ENCODE results near the gene MYT1.

Gene MYT1

DNA sequence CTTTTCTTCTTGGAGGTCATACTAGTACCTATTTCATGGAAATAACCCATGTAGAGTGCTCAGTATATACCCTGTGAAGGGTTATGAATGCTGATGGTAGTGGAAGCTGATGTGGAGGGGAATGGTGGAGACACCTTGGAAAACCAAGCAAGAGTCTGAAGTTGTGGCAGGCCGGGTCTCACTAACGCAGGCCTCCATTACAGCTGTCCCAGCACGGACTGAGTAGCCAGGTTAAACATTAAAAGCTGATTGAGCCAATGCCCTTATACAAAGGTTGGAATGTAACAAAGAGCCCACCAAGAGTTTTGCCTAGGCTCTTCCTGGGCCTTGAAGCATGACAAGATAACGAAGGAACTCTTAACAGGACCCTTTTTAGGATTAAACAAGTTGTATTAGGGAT is 89.2 kb downstream of the MYT1 start:
- DNase-seq: no peak

DNA sequence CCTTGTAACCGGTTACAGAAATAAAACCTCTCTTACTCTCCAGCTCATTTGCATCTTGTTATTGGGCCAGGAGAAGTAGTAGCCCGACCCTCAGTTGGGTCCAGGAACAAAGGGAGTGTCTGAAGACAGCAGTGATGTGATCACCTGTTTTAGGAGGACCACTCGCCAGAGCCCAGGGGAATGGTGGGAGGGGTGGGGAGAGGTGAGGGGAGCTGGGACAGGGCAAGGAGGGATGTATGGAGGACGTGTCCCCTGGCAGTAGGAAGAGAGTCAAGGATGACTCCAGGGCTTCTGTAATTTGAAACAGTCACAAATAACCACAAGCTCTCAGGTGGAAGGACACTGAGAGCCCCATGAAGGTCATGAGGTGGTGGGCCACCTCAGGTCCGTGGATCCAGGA is 89.9 kb downstream of the MYT1 start:
- DNase-seq: no peak

DNA sequence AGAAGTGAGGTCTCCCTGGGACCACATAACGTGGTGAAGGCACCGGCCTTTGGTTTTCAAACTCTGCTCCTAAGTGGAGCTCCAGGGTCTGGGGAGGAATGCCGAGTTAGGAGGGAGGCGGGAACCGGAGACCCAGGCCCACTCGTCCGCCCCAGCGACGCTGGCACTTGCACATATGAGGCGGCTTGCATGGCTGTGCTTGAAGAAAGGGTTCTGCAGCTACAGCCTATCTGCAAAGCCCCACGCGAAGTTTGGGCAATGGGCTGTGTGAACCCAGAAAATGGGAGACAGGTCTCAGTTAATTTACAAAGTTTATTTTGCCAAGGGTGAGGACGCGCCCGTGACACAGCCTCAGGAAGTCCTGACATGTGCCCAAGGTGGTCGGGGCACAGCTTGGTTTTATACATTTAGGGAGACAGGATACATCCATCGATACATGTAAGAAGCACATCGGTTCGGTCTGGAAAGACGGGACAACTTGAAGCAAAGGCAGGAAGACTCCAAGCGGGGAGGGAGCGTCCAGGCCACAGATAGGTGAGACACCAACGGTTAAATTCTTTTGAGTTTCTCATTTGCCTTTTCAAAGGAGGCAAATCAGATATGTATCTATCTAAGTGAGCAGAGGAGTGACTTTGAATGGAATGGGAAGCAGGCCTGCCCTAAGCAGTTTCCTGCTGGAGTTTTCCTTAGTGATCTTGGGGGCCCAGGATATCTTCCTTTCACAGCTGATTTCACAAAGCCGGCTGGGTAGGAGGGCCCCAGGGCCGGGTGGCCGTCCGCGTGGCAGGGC is 90.5 kb downstream of the MYT1 start:
- DNase-seq: no peak

DNA sequence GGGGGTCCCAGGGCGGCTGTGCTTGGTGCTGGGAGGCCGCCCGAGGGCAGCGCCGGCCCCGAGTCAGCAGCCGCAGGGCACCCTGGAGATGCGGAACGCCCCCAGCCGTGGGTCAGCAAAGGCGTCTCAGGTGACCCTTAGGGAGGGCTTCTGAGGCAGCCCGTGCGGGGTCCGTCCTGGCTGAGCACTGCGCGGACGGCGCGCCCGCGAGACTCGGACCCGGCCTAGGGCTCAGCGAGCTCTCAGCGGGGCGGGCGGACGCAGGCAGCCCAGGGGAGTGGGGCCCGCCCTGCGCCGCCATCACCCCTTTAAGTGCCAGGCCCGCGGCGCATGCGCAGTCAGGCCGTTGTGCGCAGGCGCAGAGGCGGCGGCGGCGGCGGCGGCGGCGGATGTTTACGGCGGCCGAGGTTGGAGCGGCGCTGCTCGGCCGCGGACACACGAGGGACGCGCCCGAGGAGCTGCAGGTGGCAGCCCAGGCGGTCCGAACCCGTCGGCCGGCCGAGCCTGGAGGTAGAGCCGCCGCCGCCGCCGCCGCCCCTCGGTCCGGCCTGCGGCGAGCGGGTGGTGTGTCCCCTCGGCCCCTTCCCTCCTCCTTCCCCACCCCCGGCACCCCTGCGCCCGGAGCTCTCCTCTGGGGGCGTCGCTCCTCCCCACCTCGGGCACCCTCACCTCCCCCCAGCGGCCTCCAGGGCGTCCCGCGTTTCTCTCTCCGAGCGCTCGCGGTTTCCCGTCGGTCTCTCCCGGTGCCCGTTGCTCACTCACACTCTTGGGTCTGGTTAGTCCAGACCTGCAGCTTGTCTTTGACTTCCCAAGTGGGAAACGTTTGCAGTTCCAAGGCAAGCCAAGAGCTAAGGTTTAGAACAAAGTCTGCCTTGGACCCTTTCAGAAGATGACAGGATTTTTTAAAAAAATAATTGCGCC is 91.4 kb downstream of the MYT1 start, which contains the start of gene PCMTD2:
Gene PCMTD2, plus strand, starts transcription at position 388 of the 921 bp plus-strand sequence. CDS start 4,218 bp downstream, outside the sequence.
- DNase-seq: peak; percentile 68

DNA sequence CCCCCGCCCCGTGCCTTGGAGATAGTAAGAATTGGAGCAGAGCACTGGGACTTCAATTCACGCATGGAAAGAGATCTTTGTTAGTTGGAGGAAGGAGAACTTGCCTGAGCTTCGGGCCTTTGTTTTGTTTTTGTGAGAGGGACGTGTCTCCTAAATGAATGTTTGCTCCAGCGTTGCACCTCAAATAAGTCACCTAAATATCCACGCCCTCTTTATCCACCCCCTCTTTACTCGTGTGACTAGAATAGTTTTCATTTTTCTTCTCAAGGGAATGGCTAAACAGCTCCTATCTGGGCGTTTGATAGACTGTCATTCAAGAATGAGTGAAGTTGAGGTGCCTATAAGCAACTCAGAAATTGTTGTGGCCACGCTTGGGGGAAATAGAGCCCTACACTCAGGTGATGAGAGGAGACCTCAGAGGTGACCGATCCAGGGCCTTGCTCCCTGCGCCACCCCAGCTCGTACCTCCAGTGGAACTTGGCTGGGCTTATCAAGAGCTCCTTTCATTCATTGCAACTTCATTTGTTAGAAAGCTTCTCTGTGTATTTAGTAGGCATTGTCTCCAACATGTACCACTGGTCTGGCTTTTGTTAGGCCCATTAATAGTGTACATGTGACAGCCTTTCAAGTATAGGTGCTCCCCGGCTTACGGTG is 92.2 kb downstream of the MYT1 start:
- DNase-seq: no peak

DNA sequence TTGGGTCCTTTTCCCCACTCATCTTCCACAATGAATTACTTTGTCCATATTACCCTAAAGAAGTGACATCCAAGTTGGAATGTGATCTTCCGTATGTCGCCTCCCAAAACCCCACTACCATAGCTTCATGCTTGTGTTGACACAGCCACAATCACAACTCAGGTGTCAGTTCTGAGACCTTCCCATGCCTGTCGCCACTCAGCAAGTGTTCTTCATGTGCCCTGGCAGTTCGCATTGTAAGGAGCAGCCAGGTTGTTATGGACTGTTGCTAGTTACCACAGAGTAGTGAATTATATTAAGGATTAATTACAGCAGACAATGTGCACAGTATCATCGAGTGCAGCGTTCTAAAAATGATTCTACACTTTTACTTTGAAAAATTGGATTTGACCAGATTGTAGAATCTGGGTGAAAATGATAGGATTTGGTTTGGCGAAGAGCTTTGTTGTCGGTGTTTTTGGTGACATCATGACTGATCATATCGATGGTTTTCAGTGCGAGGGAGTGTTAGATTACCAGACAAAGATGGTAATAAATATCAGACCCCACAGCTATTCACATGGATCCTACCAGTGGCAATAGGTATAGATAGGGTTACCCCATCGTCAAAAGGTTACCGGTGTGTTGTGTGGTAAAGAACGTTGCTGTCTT is 93.0 kb downstream of the MYT1 start:
- DNase-seq: no peak

DNA sequence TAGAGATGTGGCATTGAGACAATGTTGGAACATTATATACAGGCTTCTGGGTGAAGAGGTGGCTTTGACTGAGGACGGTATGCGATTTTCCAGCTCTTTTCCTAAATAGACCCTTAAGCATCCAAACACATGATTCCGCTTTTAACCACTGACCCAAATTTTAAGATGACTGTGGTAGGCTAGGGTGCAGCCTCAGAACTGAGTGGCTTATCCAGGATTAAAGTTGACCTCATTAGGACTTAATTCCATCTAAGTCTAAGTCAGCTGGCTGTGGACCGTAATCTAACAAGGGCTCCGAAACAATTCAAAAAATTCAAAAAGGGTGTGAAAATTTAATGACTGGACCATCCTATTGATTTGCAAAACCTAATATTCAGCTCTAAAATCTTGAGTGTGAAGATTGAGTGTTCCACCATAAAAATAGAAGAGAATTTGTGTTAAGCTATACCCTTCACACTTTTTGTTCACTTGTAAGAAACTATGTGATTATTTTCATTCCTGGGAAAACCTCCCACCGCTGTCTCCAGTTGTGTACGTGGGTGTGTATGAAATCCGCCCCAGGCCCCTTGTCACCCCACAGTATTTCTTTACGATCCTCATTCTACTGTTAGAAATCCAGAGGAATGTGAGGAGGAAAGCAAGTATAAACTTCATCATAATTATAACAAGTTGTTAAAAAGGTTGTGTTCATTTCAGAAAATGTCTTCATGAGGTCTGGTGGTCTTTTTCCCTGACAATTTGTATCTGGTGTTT is 94.0 kb downstream of the MYT1 start:
- no peak for DNase-seq

DNA sequence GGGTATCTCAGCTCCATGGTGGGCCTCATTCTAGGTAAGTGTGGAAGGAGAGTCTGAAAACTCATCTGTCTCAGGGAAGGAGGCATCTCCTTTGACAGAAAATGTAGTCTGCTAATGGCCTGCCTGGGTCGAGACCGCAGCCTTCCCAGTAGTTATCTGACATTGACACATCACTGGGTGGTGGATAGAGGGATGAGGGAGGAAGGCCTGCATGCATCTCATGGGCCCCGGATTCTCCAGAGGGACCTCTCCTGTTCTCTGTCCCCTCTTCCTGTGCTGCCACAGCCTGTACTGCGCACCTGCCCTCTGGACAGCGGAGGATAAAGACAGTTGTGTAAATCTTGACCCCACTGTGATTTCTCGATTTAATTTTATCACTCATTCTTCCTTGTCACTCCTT is 96.0 kb downstream of the MYT1 start:
- no peak for DNase-seq

DNA sequence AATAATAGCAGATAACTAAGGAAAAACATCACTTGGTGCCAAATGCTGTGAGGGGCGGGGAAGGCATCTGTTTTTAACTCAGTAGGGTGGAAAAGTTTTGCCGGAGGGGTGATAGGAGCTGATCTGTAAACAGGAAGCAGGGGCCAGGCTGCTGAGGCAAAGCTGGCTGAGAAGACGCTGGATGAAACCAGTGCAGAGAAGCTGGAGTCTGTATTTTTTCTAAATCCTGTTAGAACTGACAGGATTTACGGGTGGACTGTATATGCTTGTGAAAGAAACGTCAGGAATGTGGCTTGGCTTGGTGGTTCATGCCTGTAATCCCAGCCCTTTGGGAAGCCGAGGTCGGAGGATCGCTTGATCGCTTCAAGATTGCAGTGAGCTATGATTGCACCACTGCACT is 96.9 kb downstream of the MYT1 start:
- DNase-seq: no peak

DNA sequence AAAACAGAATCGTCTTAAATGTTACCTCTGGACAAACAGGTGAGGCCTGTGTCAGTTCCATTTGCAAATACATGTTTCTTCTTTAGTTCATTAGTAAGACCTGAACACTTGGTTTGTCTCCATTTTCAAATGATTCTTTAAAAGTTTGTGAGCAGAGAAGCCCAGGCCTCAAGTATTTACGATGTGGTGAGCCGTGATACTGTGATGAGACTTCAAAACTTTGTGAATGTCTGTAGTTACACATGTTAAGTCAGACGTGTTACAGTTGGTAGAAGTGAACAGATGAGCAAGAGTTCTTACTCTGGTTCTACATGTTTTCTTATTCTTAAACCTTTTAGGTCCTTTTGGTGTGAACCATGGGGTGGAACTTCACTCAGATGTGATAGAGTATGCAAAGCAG is 99.8 kb downstream of the MYT1 start:
- no peak for DNase-seq

DNA sequence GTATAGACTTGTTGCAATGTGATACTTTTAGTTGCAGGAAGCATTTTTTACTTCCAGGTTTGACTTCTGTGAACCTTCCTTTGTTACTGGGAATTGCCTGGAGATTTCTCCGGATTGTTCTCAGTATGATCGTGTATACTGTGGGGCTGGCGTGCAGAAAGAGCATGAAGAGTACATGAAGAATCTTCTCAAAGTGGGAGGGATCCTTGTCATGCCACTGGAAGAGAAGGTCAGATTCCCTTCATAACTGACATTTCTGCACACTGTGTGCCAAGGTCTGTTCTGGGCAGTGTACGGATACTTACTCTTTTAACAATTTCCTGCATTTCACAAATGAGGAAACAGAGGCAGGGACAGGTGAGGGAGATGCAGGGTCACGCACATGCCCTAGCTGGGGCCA is 100.9 kb downstream of the MYT1 start:
- DNase-seq: no peak

DNA sequence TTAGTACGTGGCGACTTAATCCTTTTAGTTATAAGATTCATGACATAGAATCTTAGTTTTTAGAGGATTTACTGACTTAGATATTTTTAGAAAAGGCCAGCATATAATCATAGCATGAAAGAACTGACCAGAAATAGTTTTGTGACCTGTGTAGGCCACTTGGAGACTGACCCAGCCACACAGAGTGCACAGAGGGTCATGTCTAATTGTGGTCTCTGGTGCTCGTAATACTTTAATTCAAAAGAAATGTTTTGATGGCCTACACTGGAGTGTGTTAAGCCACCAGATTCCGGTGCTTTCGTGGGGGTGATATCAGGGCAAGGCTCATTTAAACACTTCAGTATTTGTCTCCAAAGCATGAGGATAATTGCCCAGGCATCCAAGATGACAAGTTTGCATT is 102.7 kb downstream of the MYT1 start:
- no peak for DNase-seq

DNA sequence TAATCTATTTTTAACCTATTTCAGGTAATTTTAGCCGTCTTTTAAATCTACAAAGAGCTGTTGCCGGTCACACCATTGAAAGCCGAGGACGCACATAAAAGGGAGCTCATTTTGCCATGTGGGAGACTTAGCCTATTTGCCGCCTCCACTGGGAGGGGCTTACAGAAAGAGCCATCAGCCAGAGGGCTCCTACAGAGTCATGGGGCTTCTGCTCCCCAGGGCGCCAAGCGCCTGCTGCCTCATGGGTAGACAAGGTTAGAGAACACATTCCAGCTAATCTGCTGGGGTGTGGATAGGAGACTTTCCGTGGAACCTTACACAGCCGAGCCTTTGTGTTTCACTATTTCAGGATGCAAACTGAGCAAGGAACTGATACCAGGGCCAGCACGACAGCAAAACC is 103.9 kb downstream of the MYT1 start:
- no peak for DNase-seq

DNA sequence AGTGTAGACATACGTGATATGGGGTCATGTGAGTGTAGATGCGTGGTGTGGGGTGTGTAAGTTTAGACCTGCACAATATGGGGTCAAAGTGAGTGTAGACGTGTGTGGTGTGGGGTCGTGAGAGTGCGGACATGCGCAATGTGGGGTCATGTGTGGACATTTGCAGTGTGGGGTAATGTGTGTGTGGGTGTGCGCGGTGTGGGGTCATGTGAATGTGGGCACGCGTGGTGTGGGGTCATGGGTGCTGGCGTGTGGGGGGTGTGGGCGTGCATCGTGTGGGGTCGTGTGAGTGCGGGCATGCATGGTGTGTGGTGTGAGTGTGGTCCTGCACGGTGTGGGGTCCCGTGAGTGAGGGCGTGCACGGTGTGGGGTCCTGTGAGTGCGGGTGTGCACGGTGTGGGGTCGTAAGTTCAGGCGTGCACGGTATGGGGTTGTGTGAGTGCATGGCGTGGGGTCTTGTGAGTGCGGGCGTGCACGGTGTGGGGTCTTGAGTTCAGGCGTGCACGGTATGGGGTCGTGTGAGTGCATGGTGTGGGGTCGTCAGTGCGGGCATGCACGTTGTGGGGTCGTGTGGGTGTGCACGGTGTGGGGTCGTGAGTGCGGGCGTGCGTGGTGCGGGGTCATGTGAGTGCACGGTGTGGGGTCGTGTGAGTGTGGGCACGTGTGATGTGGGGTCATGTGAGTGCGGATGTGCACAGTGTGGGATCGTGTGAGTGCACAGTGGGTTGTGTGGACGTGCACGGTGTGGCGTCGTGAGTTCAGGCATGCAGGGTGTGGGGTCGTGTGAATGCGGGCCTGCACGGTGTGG is 105.6 kb downstream of the MYT1 start:
- DNase-seq: no peak

DNA sequence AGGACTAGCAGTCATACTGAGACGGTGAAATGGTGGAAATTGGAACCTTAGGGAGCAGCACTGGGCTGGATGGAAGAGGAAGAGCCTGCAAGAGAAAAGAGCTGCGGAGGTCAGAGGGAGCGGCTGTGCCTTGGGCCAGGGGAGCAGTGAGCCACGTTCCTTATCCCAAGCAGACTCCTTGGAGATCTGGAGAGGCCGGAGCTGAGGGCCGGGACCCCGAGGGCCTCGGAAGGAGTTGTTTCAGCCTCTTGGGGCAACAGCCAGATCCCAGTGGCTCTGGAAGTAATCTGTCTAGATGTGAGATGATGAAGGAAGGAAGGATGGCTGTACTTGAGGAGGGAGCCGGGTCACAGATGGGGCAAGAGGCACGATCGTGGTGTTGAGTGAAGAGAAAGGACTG is 107.4 kb downstream of the MYT1 start:
- no peak for DNase-seq

DNA sequence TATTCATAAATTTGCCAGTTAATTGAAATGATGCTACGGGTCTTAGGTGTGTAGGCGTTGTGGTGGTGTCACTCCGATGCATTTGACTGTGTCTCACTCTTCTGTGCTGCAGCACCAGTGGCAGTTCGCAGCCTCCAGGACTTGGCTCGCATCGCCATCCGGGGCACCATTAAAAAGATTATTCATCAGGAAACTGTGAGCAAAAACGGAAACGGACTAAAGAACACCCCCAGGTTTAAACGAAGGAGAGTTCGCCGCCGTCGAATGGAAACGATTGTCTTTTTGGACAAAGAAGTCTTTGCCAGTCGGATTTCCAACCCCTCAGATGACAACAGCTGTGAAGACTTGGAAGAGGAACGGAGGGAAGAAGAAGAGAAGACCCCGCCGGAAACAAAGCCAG is 108.9 kb downstream of the MYT1 start:
- DNase-seq: no peak

DNA sequence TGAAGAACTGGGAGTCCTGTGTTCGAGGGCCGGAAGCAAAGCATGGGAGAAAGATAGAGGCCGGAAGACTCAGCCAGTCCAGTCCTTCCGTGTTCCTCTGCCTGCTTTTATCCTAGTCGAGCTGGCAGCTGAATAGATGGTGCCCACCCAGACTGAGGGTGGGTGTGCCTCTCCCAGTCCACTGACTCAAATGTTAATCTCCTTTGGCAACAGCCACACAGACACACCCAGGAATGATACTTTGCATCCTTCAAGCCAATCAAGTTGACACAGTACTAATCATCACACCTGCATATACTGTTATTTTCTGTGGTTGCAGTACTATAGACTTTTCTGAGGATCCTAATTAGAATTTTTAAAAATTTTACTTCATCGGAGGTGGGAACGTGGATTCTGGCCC is 112.6 kb downstream of the MYT1 start:
- DNase-seq: no peak

DNA sequence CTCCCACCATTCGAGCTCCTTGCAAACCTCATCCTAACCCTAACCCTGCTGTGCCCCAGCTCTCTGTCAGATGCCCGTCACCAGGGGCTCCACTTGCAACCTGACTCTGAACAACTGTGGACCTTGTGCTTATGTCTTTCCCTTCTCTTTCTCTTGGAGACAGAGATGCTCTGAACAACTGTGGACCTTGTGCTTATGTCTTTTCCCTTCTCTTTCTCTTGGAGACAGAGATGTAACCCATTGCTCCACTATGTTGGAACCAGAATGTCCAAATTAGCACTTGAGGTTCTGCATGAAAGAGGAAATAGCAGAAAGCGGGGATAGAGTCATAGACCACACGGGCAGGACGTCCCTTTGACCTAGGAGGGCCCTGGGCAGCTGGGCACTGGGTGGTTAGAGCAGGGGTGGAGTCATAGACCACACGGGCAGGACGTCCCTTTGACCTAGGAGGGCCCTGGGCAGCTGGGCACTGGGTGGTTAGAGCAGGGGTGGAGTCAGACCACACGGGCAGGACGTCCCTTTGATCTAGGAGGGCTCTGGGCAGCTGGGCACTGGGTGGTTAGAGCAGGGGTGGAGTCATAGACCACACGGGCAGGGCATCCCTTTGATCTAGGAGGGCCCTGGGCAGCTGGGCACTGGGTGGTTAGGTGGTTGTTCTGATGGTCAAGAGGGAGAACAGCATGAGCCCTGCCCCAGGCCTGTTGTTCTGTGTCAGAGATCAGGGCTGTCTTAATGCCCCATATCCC is 113.5 kb downstream of the MYT1 start:
- no peak for DNase-seq

DNA sequence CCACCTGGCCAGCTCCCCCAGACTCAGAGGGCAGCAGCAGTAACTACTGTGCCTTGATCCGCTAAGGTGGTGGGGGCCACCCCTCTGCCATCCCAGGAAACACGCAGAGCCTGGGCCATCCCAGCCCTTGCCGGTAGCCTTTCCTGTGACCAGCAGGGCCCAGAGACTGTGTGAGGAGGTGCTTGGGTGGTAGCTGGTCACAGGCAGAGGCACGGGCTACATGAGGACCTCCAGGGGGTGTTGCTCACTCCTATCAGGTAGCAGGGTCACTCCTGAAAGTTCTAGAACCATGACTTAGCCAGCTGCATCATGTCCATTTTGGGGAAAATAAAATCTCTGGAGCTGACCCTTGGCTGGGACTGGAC is 114.0 kb downstream of the MYT1 start:
- no peak for DNase-seq

DNA sequence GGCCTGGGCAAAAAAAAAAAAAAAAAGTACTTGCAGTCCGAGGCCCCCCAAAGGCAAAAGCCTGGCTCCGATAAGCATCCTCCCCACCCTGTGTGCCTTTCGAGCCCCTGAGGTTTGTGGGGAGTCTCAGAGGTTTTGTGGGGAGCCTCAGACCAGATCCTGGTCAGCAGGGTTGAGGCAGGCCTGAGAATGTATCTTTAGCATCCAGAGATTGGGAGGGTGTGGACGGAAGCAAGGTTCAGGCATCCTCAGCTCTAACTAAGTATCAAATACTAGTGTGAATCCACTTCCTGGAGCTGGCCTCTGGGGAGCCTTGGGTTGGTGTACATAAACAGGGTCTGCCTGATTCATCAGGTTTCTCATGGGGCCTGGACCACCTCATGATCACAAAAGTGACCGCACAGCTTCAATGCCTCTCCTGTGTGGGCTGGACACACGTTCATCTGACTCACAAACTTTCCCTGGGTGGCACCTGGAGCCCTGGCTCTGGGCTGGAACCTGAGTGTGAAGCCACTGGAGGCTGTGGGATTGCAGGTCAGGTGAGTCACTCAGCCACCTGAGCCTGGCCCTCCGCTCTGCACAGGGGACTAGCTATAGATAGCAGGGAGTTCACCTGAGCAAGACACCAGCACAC is 115.7 kb downstream of the MYT1 start:
- no peak for DNase-seq

All from activated gamma-delta T cell (primary cell).